ENCODE data around the gene EXOSC2.

- TF ChIP-seq TARDBP (IDR thresholded peaks at IDR 0.05) (no peak), PKNOX1 (IDR thresholded peaks at IDR 0.05) (no peak), FOXM1 (IDR thresholded peaks at IDR 0.05; ENCODE audit: borderline replicate concordance) (no peak), FOXK2 (IDR thresholded peaks at IDR 0.05) (no peak), HDGF (IDR thresholded peaks at IDR 0.05; ENCODE audit: borderline replicate concordance) (no peak), NFRKB (IDR thresholded peaks at IDR 0.05) (no peak), ZNF384 (IDR thresholded peaks at IDR 0.05) (no peak), LEF1 (IDR thresholded peaks at IDR 0.05; ENCODE audit: borderline replicate concordance) (no peak), CTBP1 (IDR thresholded peaks at IDR 0.05; ENCODE audit: borderline replicate concordance) (no peak), SP1 (IDR thresholded peaks at IDR 0.05) (no peak), BHLHE40 (IDR thresholded peaks at IDR 0.05; ENCODE audit: borderline replicate concordance) (no peak), FOXA1 (IDR thresholded peaks at IDR 0.05) (no peak), ELF4 (IDR thresholded peaks at IDR 0.05) (no peak), SUZ12 (IDR thresholded peaks at IDR 0.05) (no peak)
Observed at GRCh38 chr9:130664251-130665028, 29.1 kb upstream of the EXOSC2 start, which contains the start of gene PRDM12.

All from HEK293T (cell line).